Omental fat pad (tissue), 4 donors: Measurements from ENCODE around the gene DHCR7. TPM values are rescaled to one million over a fixed set of nuclear protein-coding genes. Genes with fewer than 3 reads are reported as not detected.

Experiments
- ATAC-seq: fragments of 150-250 bp; one replicate; pipeline ENCODE4 v1.9.1; 2016; ENCODE audit warnings: mild to moderate bottlenecking, moderate library complexity; ENCODE audit not compliant: low FRiP score
- DNase-seq: peaks from one replicate; pipeline ENCODE4 v3.0.0-alpha.2; 2019; ENCODE audit warnings: low spot score
- CTCF ChIP-seq, 3 donors: fragments of 450-650 bp; IDR thresholded peaks; one replicate each; pipeline ENCODE4 v1.5.1; 2016 to 2017; ENCODE audit warnings: antibody characterized with exemption in 3 of 3, mild to moderate bottlenecking in 3 of 3, moderate library complexity in 2 of 3
- total RNA-seq, 4 donors: library from RNA; depleted of rRNA; stranded (reverse); fragments of >200 nt; gene quantifications; one replicate each; pipeline ENCODE4 v1.1.0, GENCODE V29; 2016

DHCR7 gene
- total RNA-seq, 4 donors from 2014 or later, result 12.9 to 76.5 (median 37.4) TPM

DNA sequence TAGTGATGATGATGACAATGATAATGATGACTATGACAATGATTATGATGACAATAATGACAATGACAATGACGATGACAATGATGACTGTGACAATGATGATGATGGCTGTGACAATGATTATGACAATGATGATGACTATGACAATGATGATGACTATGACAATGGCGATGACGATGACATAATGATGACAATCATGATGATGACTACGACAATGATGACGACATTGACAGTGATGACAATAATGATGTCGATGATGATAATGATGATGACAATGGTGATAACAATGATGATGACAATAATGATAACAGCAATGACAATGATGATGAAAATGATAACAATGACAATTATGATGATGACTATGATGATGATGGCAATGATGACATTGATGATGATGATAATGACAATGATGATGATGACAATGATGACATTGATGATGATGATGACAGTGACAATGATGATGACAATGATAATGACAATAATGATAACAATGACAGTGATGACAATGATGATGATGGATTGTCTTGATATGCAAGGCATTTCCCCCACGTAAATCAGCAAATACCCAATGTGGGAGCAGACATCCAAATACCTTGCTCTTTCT is 37.7 kb downstream of the DHCR7 start:
- no peak for ATAC-seq
- TF ChIP-seq CTCF (IDR thresholded peaks at IDR 0.05), result no peak
- no peak for DNase-seq

GRCh38 chr11:71408826-71409225 is 39.4 kb downstream of the DHCR7 start:
- TF ChIP-seq CTCF (IDR thresholded peaks at IDR 0.05), result no peak
- DNase-seq (no peak), ATAC-seq (no peak)

GRCh38 chr11:71407356-71407755 is 40.8 kb downstream of the DHCR7 start:
- ATAC-seq (no peak), DNase-seq (no peak)
- no peak for TF ChIP-seq CTCF (IDR thresholded peaks at IDR 0.05)

DNA sequence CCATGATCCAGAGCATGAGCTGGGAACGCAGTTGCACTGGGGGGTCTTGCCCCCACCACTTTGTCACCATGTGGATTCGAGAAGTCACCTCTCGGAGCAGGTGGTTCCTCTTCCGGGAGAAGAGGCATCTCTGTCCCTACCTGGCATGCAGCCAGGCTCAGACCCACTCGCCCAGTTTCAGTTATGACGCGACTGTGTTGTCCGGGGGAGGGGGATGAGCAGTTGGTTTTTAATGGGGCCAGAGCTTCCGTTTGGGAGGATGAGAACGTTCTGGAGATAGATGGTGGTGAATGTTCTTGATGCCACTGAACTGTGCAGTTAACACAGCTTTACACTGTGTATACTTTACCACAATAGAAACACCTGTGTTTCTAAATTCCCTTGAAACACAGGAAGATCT is 41.5 kb downstream of the DHCR7 start:
- DNase-seq (no peak), ATAC-seq (no peak)
- no peak for TF ChIP-seq CTCF (IDR thresholded peaks at IDR 0.05)

GRCh38 chr11:71404209-71404608 is 44.0 kb downstream of the DHCR7 start:
- no peak for TF ChIP-seq CTCF (IDR thresholded peaks at IDR 0.05)
- ATAC-seq (no peak), DNase-seq (no peak)

GRCh38 chr11:71402878-71403277 is 45.3 kb downstream of the DHCR7 start:
- DNase-seq (no peak), ATAC-seq (no peak)
- TF ChIP-seq CTCF (IDR thresholded peaks at IDR 0.05), result no peak

- ATAC-seq (no peak), DNase-seq (no peak)
- TF ChIP-seq CTCF (IDR thresholded peaks at IDR 0.05), result no peak
Observed at GRCh38 chr11:71400216-71400615, 48.0 kb downstream of the DHCR7 start.
